Non-pigmented ciliary epithelial cell (primary cell): ENCODE data around the gene ZFAND2B.

Experiments used
- DNase-seq: peaks from one replicate; pipeline ENCODE4 v3.0.0-alpha.2; 2010; ENCODE audit warnings: low read depth

ZFAND2B gene

GRCh38 chr2:219204425-219205164 lies 2.0 kb upstream of the ZFAND2B start:
- DNase-seq, result no peak

- no peak for DNase-seq
These were observed 1.4 kb upstream of the ZFAND2B start for GRCh38 chr2:219205165-219205538.

GRCh38 chr2:219205981-219206327 lies 628 bp upstream of the ZFAND2B start:
- no peak for DNase-seq

DNA sequence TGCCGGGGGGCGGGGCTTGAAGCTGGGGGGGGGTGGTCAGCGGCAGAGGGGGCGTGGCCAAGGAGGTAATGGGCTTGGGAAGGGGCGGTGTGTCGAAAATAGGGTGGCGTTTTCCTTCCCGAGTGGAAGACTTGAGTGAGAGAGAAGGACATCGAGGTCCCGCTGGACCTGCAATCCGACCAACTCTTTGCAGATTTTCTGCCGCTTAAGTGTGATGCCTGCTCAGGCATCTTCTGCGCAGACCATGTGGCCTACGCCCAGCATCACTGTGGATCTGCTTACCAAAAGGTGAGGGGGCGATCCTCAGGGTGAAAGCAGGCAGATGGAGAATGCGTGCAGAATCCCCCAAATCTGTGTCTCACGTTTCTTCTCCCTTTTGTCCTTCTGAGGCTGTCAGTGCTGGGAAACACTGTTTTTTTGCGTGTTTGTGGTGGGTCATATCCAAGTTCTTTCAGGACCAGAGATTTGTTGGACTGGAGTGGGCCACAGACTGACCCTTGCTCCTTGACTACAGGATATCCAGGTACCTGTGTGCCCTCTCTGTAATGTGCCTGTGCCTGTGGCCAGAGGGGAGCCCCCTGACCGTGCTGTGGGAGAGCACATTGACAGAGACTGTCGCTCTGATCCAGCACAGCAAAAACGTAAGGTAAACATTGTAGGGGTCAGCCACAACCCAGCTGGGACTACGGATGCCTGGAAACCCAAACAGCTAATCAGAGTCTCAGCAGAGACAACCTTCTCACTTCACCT lies 727 bp downstream of the ZFAND2B start:
- DNase-seq, result no peak

DNA sequence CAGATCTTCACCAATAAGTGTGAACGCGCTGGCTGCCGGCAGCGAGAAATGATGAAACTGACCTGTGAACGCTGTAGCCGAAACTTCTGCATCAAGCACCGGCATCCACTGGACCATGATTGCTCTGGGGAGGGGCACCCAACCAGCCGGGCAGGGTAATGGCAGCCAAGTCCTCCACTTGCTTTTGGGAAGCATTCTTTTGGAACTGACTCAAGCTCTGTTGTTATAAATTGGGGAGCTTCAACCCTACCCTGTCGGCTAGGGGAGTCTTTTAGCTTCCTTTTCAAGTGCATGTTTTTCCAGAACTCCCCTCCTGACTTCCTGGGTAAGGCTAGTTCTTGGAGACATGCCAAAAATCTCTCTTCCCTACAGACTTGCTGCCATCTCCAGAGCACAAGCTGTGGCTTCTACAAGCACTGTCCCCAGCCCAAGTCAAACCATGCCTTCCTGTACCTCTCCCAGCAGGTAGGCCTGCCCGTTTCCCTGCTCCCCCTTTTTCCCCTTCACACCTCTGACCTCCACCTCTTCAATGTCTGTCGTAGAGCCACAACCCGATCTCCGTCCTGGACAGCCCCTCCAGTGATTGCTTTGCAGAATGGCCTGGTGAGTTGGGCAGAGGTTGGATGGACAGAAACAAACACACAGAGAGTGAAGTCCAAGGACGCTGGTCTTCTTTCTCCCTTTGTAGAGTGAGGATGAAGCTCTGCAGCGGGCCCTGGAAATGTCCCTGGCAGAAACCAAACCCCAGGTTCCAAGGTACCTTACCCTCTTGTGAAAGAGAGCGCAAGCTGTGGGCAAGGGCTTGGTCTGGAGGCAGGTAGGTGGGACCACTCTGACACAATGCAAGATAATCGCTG lies 1.5 kb downstream of the ZFAND2B start:
- no peak for DNase-seq

DNA sequence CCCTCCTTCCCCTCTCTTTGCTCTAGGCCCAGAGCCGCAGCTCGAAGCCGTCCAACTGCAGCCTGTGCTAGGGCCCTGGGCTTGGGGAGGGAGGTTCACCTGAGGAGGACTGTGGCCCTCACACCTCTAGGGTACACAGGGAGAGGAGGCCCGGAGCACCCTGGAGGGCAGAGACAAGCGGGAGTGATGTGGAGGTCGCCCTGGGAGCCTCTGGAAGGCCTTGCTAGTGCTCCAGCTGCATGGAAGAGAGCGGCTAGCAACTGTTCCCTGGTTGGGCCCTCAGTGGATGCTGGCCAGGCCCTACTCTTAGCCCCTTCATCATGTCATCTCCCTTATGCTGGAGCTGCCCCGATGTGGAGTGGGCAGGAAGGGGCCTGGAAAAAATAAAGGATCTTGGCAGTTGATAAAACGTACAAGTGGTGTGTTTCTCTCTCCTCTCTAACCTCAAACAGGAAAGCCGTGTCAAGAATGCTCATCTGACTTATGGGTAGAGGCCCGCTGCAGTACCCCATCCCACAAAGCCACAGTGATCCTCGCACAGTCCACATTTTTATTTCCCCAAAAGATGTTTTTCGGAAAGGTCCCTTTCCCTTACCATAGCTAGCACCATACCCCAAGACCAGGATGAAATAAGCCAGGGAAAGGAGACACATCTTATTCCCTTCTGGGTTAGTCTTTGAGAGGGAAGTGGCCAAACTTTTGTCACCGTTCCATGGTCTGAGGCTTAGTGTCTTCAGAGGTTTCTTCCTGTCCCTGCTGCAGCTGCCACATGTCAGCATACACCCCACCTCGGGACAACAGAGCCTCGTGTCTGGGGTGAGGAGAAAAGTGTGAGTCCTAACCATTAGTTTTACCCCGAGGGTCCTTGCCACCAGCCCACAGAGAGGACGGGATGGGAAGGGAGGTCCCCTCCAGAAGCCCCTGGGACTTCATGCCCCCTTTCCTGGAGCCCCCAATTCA lies 2.9 kb downstream of the ZFAND2B start:
- DNase-seq, result no peak

GRCh38 chr2:219210196-219210885 lies 3.8 kb downstream of the ZFAND2B start:
- no peak for DNase-seq

DNA sequence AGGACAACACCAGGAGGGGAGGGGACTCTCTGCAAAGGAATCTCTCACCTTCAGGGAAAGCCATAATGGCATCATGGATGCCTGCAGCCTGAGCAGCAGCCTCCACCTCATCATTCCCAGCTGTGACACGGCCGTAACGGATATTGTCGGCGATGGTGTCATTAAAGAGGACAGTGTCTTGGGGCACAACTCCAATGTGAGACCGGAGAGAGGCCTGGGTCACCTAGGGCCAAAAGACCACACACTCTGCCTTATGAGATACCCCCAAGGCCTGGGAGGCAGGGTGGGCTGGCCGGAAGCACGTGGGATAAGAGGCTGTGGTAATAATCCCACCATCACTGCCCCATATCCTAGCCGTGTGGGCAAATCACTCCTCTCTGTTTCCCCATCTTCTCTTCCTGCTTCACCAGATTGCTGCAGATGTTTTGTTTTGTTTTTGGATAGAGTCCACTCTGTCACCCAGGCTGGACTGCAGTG lies 4.3 kb downstream of the ZFAND2B start:
- no peak for DNase-seq

DNA sequence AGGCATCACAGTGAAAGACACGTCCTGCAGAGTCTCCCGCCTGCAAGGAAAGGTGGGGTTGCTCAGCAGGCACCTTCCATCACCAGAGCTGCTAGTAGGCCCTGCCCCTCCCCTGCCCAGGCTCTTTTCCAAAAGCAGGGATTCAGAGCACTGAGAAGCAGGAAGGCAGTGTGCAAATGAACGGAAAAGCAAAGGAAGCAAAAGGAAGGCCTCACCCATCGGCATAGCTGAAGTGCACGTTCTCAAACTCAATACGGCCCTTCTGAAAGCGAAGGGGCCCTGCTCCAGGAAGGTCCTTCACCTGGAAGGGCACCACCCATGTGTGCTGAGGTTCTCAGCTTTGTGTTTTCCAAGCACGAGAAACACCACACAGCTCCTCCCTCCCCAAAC lies 6.4 kb downstream of the ZFAND2B start:
- no peak for DNase-seq

GRCh38 chr2:219213486-219214071 lies 7.0 kb downstream of the ZFAND2B start:
- DNase-seq, result no peak

- no peak for DNase-seq
These were observed 7.6 kb downstream of the ZFAND2B start for GRCh38 chr2:219214141-219214540.

DNA sequence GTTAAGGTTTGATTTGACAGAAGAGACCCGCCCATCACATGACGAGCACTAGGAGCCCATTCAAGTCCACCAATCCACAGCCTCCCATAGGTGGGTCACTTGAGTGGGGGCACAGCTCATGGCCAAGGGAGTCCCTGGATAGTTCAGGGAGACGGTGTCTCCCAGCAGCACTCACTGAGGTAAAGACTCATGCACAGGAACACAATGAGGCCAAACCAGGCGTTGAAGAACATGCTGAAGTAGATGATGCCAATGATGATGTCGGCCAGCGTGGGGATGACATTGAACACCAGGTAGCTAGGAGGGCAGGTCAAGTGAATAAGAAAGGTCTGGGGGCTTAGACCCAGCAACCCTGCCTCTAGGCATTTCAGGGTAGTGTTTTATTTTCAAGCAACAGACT lies 8.2 kb downstream of the ZFAND2B start:
- no peak for DNase-seq

DNA sequence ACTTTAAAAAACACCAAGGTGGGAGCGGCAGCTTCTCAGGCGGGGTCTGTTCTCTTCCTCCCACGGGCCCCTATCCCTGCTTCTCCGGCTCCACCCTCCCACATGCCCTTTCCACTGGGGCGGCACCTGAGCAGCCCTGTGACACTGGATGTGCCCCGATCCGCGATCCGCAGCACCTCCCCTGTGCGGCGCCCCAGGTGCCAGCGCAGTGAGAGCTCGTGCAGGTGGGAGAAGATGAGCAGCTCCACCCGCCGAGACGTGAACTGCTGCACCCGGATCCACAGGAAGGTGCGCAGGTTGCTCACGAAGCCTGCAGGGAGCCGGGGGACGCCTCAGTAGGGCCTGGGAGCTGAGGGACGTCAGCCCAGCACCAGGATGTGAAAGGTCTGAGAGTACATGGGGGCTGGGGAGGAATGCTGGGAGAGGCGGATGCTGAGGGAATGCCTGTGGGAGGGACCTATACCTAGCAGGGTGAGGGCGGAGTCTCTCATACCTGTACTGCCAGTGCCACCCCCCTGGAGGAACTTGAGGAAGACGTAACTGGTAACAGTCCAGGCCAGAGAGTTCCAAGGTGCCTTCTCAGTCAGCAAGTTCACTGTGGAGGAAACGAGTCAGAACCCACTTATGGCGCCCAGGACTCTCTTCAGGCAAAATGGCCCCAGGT lies 9.4 kb downstream of the ZFAND2B start:
- no peak for DNase-seq

DNA sequence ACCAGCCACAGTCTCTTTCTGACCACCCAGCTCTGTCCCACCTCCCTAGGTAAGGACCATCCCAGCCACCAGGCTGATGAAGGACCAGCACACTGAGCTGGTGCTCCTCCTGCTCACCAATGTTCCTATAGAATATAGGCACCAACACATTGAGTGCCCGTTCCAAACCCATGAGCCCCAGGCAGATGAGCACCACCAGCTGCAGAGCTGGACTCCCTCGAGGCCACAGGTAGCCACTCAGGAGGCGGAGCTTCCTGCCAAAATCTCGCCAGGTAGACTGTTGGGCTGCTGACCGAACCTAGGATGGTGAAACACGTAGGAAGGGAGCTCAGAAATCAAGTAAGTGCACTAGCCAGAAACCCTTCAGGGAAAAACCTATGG lies 9.9 kb downstream of the ZFAND2B start:
- no peak for DNase-seq

- DNase-seq, result no peak
These were observed 11.7 kb downstream of the ZFAND2B start for GRCh38 chr2:219218217-219218731.

GRCh38 chr2:219218732-219219701 lies 12.4 kb downstream of the ZFAND2B start, which contains the start of gene ABCB6:
TSS of gene ABCB6 (minus strand) at chr2:219218958. CDS start at chr2:219218673, 285 bp downstream.
- no peak for DNase-seq

GRCh38 chr2:219219784-219220532 lies 13.4 kb downstream of the ZFAND2B start:
- no peak for DNase-seq
